Neural progenitor cell (in vitro differentiated cells): Measurements from ENCODE around the gene ZNF593OS. TPM values are rescaled to one million over a fixed set of nuclear protein-coding genes. Genes with fewer than 3 reads are reported as not detected.

Experiments
- DNase-seq: peaks from one replicate; pipeline ENCODE4 v3.0.0-alpha.2; 2016; ENCODE audit warnings: low spot score
- H2AFZ ChIP-seq: fragments of 200-600 bp; sonication (generic); replicated peaks from 2 replicates; pipeline ENCODE4 v1.6.1; 2016; ENCODE audit warnings: antibody characterized with exemption
- H3F3A ChIP-seq: fragments of 200-600 bp; sonication (generic); 2 replicates; pipeline ENCODE4 v1.6.1; 2016; ENCODE audit warnings: antibody characterized with exemption, low read depth
- H3K27ac ChIP-seq: fragments of 200-600 bp; sonication (generic); 2 replicates; pipeline ENCODE4 v1.5.1; 2016; ENCODE audit warnings: mild to moderate bottlenecking
- H3K27me3 ChIP-seq: fragments of 200-600 bp; sonication (generic); 2 replicates; pipeline ENCODE4 v1.6.1; 2016; ENCODE audit warnings: mild to moderate bottlenecking, moderate library complexity
- H3K36me3 ChIP-seq: fragments of 200-600 bp; sonication (generic); 2 replicates; pipeline ENCODE4 v1.5.1; 2016
- H3K4me1 ChIP-seq: fragments of 200-600 bp; sonication (generic); 2 replicates; pipeline ENCODE4 v1.6.1; 2016; ENCODE audit warnings: mixed run types
- H3K4me2 ChIP-seq: fragments of 200-600 bp; sonication (generic); 2 replicates; pipeline ENCODE4 v1.6.1; 2016
- H3K4me3 ChIP-seq: fragments of 200-600 bp; sonication (generic); 2 replicates; pipeline ENCODE4 v1.5.1; 2016
- H3K79me2 ChIP-seq: fragments of 200-600 bp; sonication (generic); 2 replicates; pipeline ENCODE4 v1.6.1; 2016; ENCODE audit warnings: low read depth
- H3K9ac ChIP-seq: fragments of 200-600 bp; sonication (generic); 2 replicates; pipeline ENCODE4 v1.6.1; 2016
- H3K9me3 ChIP-seq: fragments of 200-600 bp; sonication (generic); 2 replicates; pipeline ENCODE4 v1.5.1; 2016; ENCODE audit warnings: low read depth
- H4K20me1 ChIP-seq: fragments of 200-600 bp; sonication (generic); 2 replicates; pipeline ENCODE4 v1.6.1; 2016; ENCODE audit warnings: low read depth
- H3K27ac Mint-ChIP-seq: 3 replicates; pipeline ENCODE4 v1.8.0; 2021; ENCODE audit warnings: mixed read lengths
- H3K27me3 Mint-ChIP-seq: 2 replicates; pipeline ENCODE4 v1.8.0; 2022; ENCODE audit warnings: low read depth, mild to moderate bottlenecking, inconsistent platforms, moderate library complexity, mixed read lengths; ENCODE audit not compliant: insufficient read depth
- H3K36me3 Mint-ChIP-seq: 3 replicates; pipeline ENCODE4 v1.8.0; 2021; ENCODE audit warnings: mixed read lengths
- H3K4me1 Mint-ChIP-seq: 3 replicates; pipeline ENCODE4 v1.8.0; 2021; ENCODE audit warnings: mixed read lengths
- H3K4me3 Mint-ChIP-seq: 3 replicates; pipeline ENCODE4 v1.8.0; 2021; ENCODE audit warnings: mild to moderate bottlenecking, moderate library complexity, mixed read lengths
- H3K9me3 Mint-ChIP-seq: 3 replicates; pipeline ENCODE4 v1.8.0; 2020; ENCODE audit warnings: mixed read lengths
- EZH2 ChIP-seq: fragments of 200-600 bp; sonication (generic); IDR thresholded peaks from 2 replicates; pipeline ENCODE4 v1.6.1; 2017; ENCODE audit warnings: antibody characterized with exemption, mild to moderate bottlenecking, moderate library complexity
- EZH2phosphoT487 ChIP-seq: fragments of 200-600 bp; sonication (generic); IDR thresholded peaks from 2 replicates; pipeline ENCODE4 v1.6.1; 2017; ENCODE audit warnings: antibody characterized with exemption
- total RNA-seq: library from RNA; depleted of rRNA; stranded (reverse); fragments of >200 nt; gene quantifications from 2 replicates; pipeline ENCODE4 v1.2.3, GENCODE V29; 2015; ENCODE audit warnings: low replicate concordance
- TF ChIP-seq, protein P1 (sequence below): fragments of 200-600 bp; sonication (generic); IDR thresholded peaks from 2 replicates; pipeline ENCODE4 v1.5.1; 2017; ENCODE audit warnings: antibody characterized with exemption, mild to moderate bottlenecking

ZNF593OS gene
- total RNA-seq, 1 donor from 2014 or later: 0.67 TPM

- Histone ChIP-seq H2AFZ (no peak overlapping the region), H3K36me3 (no peaks in the 10 kb centered on the region), H3K4me3 (no peak overlapping the region), H3K27ac (no peak overlapping the region), H3F3A (no peaks in the 10 kb centered on the region), H3K27me3 (peaks cover 33% of the 10 kb centered on the region), H4K20me1 (no peaks in the 10 kb centered on the region), H3K4me1 (no peaks in the 10 kb centered on the region), H3K9me3 (no peaks in the 10 kb centered on the region), H3K79me2 (no peaks in the 10 kb centered on the region), H3K9ac (no peak overlapping the region), H3K4me2 (no peak overlapping the region)
- TF ChIP-seq, protein P1, sequence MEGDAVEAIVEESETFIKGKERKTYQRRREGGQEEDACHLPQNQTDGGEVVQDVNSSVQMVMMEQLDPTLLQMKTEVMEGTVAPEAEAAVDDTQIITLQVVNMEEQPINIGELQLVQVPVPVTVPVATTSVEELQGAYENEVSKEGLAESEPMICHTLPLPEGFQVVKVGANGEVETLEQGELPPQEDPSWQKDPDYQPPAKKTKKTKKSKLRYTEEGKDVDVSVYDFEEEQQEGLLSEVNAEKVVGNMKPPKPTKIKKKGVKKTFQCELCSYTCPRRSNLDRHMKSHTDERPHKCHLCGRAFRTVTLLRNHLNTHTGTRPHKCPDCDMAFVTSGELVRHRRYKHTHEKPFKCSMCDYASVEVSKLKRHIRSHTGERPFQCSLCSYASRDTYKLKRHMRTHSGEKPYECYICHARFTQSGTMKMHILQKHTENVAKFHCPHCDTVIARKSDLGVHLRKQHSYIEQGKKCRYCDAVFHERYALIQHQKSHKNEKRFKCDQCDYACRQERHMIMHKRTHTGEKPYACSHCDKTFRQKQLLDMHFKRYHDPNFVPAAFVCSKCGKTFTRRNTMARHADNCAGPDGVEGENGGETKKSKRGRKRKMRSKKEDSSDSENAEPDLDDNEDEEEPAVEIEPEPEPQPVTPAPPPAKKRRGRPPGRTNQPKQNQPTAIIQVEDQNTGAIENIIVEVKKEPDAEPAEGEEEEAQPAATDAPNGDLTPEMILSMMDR: no peak
- TF ChIP-seq EZH2phosphoT487: no peak
- TF ChIP-seq EZH2: no peak
- no peak for DNase-seq
- H3K9me3 Mint-ChIP-seq: no peaks in the 10 kb centered on the region
- H3K27ac Mint-ChIP-seq: no peak overlapping the region
- peaks cover 3% of the 10 kb centered on the region for H3K27me3 Mint-ChIP-seq
- H3K36me3 Mint-ChIP-seq: no peaks in the 10 kb centered on the region
- no peak overlapping the region for H3K4me3 Mint-ChIP-seq
- peaks cover 5% of the 10 kb centered on the region for H3K4me1 Mint-ChIP-seq
Observed at GRCh38 chr1:26142159-26142558, 29.5 kb downstream of the ZNF593OS start.

DNA sequence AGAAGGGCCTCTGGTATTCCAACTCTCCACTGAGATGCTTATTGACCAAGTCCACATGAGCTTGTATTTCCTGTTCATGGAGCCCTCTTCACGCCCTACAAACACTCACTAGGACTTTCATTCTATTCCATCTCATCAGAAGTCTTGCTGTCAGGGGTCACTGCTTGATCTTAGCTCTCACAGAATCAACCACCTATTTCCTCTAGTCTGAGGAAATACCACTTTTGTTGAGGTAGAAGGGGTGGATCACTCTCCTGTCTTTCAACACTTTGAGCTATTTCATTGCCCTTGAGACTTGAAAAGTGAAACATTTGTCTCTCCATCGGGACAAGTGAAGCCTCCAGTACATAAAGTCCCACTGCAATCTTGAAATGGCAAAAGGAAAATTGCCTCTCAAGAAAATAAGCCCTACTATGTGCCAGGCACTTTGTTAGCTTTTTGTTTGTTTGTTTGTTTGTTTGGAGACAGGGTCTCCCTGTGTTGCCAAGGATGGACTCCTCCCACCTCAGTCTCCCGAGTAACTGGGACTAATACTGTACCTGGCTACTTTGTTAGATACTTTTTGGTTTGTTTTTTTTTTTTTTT, 32.6 kb downstream of the ZNF593OS start:
- H3K4me3 ChIP-seq: no peak overlapping the region
- no peaks in the 10 kb centered on the region for H3K4me1 ChIP-seq
- no peaks in the 10 kb centered on the region for H3F3A ChIP-seq
- H4K20me1 ChIP-seq: no peaks in the 10 kb centered on the region
- no peak overlapping the region for H3K27ac ChIP-seq
- no peak overlapping the region for H2AFZ ChIP-seq
- no peak overlapping the region for H3K4me3 Mint-ChIP-seq
- peaks cover 5% of the 10 kb centered on the region for H3K9me3 Mint-ChIP-seq
- H3K27me3 ChIP-seq: peaks cover 4% of the 10 kb centered on the region
- peaks cover 3% of the 10 kb centered on the region for H3K4me1 Mint-ChIP-seq
- no peaks in the 10 kb centered on the region for H3K36me3 ChIP-seq
- DNase-seq: no peak
- H3K27ac Mint-ChIP-seq: no peak overlapping the region
- H3K4me2 ChIP-seq: no peak overlapping the region
- H3K9ac ChIP-seq: no peak overlapping the region
- peaks cover 5% of the 10 kb centered on the region for H3K27me3 Mint-ChIP-seq
- no peaks in the 10 kb centered on the region for H3K79me2 ChIP-seq
- no peaks in the 10 kb centered on the region for H3K9me3 ChIP-seq
- H3K36me3 Mint-ChIP-seq: no peaks in the 10 kb centered on the region
- TF ChIP-seq EZH2phosphoT487: no peak
- TF ChIP-seq, protein P1: no peak
- TF ChIP-seq EZH2: no peak

DNA sequence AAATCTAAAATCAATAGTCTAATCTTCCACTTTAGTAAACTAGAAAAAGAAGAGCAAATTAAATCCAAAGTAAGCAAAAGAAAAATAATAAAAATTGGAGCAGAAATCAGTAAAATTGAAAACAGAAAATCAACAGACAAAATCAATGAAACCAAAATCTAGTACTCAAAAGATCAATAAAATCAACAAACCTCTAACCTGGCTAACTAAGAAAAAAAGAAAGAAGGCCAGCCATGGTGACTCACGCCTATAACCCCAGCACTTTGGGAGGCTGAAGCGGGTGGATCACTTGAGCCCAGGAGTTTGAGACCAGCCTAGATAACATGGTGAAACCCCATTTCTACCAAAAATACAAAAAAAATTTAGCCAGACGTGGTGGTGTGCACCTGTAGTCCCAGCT, 37.2 kb downstream of the ZNF593OS start:
- Histone ChIP-seq H3F3A (no peaks in the 10 kb centered on the region), H3K79me2 (no peaks in the 10 kb centered on the region), H2AFZ (no peak overlapping the region), H3K9me3 (no peaks in the 10 kb centered on the region), H3K9ac (no peak overlapping the region), H3K4me2 (no peak overlapping the region), H3K4me1 (no peaks in the 10 kb centered on the region), H3K27ac (no peak overlapping the region), H3K36me3 (no peaks in the 10 kb centered on the region), H4K20me1 (no peaks in the 10 kb centered on the region), H3K27me3 (no peaks in the 10 kb centered on the region), H3K4me3 (no peak overlapping the region)
- Mint-ChIP-seq H3K27ac (no peak overlapping the region), H3K4me3 (no peak overlapping the region), H3K27me3 (peaks cover 6% of the 10 kb centered on the region), H3K4me1 (peaks cover 4% of the 10 kb centered on the region), H3K9me3 (peaks cover 12% of the 10 kb centered on the region), H3K36me3 (no peaks in the 10 kb centered on the region)
- DNase-seq: no peak
- TF ChIP-seq EZH2phosphoT487 (no peak), EZH2 (no peak)
- TF ChIP-seq, protein P1: no peak
